ENCODE data around the gene ATXN1.
"Not testable (repeated sequence)": the region's sequence is repeated elsewhere in the genome, so short reads cannot be mapped to it uniquely, and the experiment has no call there.

ATXN1 gene

GRCh38 chr6:16413399-16413798 lies 347.9 kb downstream of the ATXN1 start:
- DNase-seq = no peak

GRCh38 chr6:16412982-16413381 lies 348.3 kb downstream of the ATXN1 start:
- DNase-seq = no peak
- TF ChIP-seq GATA1 (IDR thresholded peaks at IDR 0.05; ENCODE audit: low read depth, low read length) (no peak), POLR2A (IDR thresholded peaks at IDR 0.05; ENCODE audit: low read length) (no peak)

More at GRCh38 chr6:16413399-16413798, 347.9 kb downstream of the ATXN1 start:
- TF ChIP-seq GATA1 (IDR thresholded peaks at IDR 0.05; ENCODE audit: low read depth, low read length) = no peak
- TF ChIP-seq POLR2A (IDR thresholded peaks at IDR 0.05; ENCODE audit: low read length) = no peak

GRCh38 chr6:16412171-16412570 lies 349.1 kb downstream of the ATXN1 start:
- TF ChIP-seq POLR2A (IDR thresholded peaks at IDR 0.05; ENCODE audit: low read length) (no peak), GATA1 (IDR thresholded peaks at IDR 0.05; ENCODE audit: low read depth, low read length) (no peak)
- DNase-seq = no peak

- no peak for TF ChIP-seq GATA1 (IDR thresholded peaks at IDR 0.05; ENCODE audit: low read depth, low read length)
- TF ChIP-seq POLR2A (IDR thresholded peaks at IDR 0.05; ENCODE audit: low read length) = no peak
Observed at GRCh38 chr6:16409531-16410441, 351.5 kb downstream of the ATXN1 start.

GRCh38 chr6:16408766-16409165 lies 352.5 kb downstream of the ATXN1 start:
- DNase-seq = no peak
- TF ChIP-seq POLR2A (IDR thresholded peaks at IDR 0.05; ENCODE audit: low read length) = no peak
- no peak for TF ChIP-seq GATA1 (IDR thresholded peaks at IDR 0.05; ENCODE audit: low read depth, low read length)

More at GRCh38 chr6:16409531-16410441, 351.5 kb downstream of the ATXN1 start:
- peak; percentile 45 to 68 for DNase-seq

GRCh38 chr6:16406966-16407365 lies 354.3 kb downstream of the ATXN1 start:
- TF ChIP-seq GATA1 (IDR thresholded peaks at IDR 0.05; ENCODE audit: low read depth, low read length) = no peak
- no peak for TF ChIP-seq POLR2A (IDR thresholded peaks at IDR 0.05; ENCODE audit: low read length)
- DNase-seq = no peak

GRCh38 chr6:16406538-16406937 lies 354.7 kb downstream of the ATXN1 start:
- DNase-seq = not testable (repeated sequence)

- TF ChIP-seq POLR2A (IDR thresholded peaks at IDR 0.05; ENCODE audit: low read length) (no peak), GATA1 (IDR thresholded peaks at IDR 0.05; ENCODE audit: low read depth, low read length) (no peak)
- no peak for DNase-seq
Observed at GRCh38 chr6:16405375-16405774, 355.9 kb downstream of the ATXN1 start.

GRCh38 chr6:16404456-16404855 lies 356.8 kb downstream of the ATXN1 start:
- no peak for DNase-seq
- TF ChIP-seq GATA1 (IDR thresholded peaks at IDR 0.05; ENCODE audit: low read depth, low read length) (no peak), POLR2A (IDR thresholded peaks at IDR 0.05; ENCODE audit: low read length) (no peak)

- DNase-seq = no peak
- TF ChIP-seq POLR2A (IDR thresholded peaks at IDR 0.05; ENCODE audit: low read length) (no peak), GATA1 (IDR thresholded peaks at IDR 0.05; ENCODE audit: low read depth, low read length) (no peak)
Observed at GRCh38 chr6:16403831-16404230, 357.4 kb downstream of the ATXN1 start.

GRCh38 chr6:16402581-16402900 lies 358.7 kb downstream of the ATXN1 start:
- TF ChIP-seq POLR2A (IDR thresholded peaks at IDR 0.05; ENCODE audit: low read length) (no peak), GATA1 (IDR thresholded peaks at IDR 0.05; ENCODE audit: low read depth, low read length) (no peak)
- no peak for DNase-seq

GRCh38 chr6:16400248-16400760 lies 361.0 kb downstream of the ATXN1 start:
- no peak for DNase-seq
- TF ChIP-seq GATA1 (IDR thresholded peaks at IDR 0.05; ENCODE audit: low read depth, low read length) (no peak), POLR2A (IDR thresholded peaks at IDR 0.05; ENCODE audit: low read length) (no peak)

- TF ChIP-seq POLR2A (IDR thresholded peaks at IDR 0.05; ENCODE audit: low read length) (no peak), GATA1 (IDR thresholded peaks at IDR 0.05; ENCODE audit: low read depth, low read length) (no peak)
- DNase-seq = no peak
Observed at GRCh38 chr6:16399695-16400094, 361.6 kb downstream of the ATXN1 start.

GRCh38 chr6:16399158-16399557 lies 362.1 kb downstream of the ATXN1 start:
- TF ChIP-seq GATA1 (IDR thresholded peaks at IDR 0.05; ENCODE audit: low read depth, low read length) (no peak), POLR2A (IDR thresholded peaks at IDR 0.05; ENCODE audit: low read length) (no peak)
- no peak for DNase-seq

GRCh38 chr6:16398587-16398986 lies 362.7 kb downstream of the ATXN1 start:
- TF ChIP-seq GATA1 (IDR thresholded peaks at IDR 0.05; ENCODE audit: low read depth, low read length) (no peak), POLR2A (IDR thresholded peaks at IDR 0.05; ENCODE audit: low read length) (no peak)
- DNase-seq = no peak
